Measurements from ENCODE around the gene TEKTIP1.
"Not testable (repeated sequence)": the region's sequence is repeated elsewhere in the genome, so short reads cannot be mapped to it uniquely, and the experiment has no call there.

Gene TEKTIP1

GRCh38 chr19:3503036-3503572, 35.9 kb upstream of the TEKTIP1 start:
- FAIRE-seq = no peak
- TF ChIP-seq POLR2A (IDR thresholded peaks at IDR 0.05; ENCODE audit: low read depth, low read length) = no peak
- DNase-seq (ENCODE audit: insufficient read length, low spot score) = no peak

GRCh38 chr19:3504735-3505134, 34.2 kb upstream of the TEKTIP1 start:
- no peak for TF ChIP-seq POLR2A (IDR thresholded peaks at IDR 0.05; ENCODE audit: low read depth, low read length)
- FAIRE-seq (no peak), DNase-seq (ENCODE audit: insufficient read length, low spot score) (no peak)

DNA sequence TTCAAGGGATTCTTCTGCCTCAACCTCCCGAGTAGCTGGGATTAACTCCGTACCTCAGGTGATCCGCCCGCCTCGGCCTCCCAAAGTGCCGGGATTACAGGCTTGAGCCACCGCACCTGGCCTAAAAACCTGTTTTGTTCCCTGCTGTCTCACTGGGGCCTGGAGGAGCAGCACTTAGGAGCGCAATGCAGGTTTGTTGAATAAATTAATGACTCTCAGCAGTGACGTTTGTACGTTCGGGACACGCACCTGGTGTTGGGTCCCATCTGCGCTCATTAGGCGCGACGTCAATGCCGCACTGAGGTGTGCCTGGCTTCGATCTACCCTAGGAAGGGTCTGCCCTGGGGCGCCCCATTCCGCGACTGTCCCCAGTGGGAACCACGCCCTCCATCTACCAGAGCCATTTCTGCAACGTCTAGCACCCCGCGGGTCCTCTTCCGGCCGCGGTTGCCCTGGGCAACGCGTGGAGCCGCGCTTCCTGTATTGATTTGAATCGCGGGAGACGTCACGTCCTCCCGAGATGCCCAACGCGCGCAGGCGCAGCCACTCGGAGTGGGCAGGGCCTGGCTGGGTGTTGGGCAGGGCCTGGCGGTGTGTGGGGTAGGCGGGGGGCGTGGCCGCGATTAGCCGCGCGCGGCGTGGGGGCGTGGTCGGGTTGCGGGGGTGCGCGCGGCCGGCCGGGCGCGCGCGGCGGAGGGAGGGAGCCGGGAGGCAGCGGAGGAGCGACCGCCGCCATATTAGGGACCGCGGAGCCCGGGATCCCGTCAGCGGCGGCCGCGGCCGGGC, 33.2 kb upstream of the TEKTIP1 start, which contains the start of gene FZR1:
TSS of gene FZR1 (plus strand) at position 714 of the 786 bp plus-strand sequence. CDS start 16,679 bp downstream, outside the sequence.
- FAIRE-seq = no peak
- peak; percentile 46; the same call in 1 of the 2 replicates for TF ChIP-seq POLR2A (IDR thresholded peaks at IDR 0.05; ENCODE audit: low read depth, low read length)
- DNase-seq (ENCODE audit: insufficient read length, low spot score) = peak; percentile 96

GRCh38 chr19:3506384-3507340, 32.3 kb upstream of the TEKTIP1 start:
- no peak for FAIRE-seq
- peak; percentile 45 for DNase-seq (ENCODE audit: insufficient read length, low spot score)
- TF ChIP-seq POLR2A (IDR thresholded peaks at IDR 0.05; ENCODE audit: low read depth, low read length) = no peak; the same call in 1 of the 2 replicates

DNA sequence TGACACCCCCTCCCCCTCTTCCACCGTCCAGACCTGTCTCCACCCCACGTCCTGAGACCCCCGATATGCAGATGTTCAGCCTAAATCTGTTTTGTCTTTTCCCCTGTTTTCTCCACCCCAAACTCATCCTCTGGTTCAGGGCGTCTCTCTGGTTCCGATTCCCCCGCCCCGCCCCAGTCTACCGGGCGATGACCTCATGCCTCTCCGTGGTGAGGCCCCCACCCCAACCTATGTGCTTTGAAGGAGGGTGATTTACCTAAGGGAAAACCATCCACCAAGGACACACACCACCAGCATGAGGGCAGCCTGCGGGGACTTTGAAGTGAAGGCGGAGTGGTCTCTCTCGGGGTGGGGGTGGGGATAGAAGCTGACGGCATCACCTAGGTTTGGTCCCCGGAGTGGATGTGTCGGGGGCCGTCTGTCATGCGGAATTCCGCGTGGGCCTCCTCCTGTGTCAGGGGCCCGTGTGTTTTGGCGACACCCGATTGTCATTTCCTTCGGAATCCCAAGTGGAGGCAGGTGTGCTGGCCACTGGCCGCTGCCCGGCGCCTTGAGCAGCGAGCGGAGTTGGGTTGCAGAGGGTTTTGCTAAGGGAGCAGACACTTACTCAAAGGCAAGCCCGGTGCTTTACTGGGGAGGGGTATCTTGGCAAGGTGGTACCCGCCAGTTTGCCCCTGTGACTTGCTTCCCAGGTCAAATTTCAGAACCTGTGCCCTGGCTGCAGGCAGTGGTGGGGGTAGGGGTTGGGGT, 31.4 kb upstream of the TEKTIP1 start:
- DNase-seq (ENCODE audit: insufficient read length, low spot score) = no peak
- no peak for TF ChIP-seq POLR2A (IDR thresholded peaks at IDR 0.05; ENCODE audit: low read depth, low read length)
- FAIRE-seq = no peak

DNA sequence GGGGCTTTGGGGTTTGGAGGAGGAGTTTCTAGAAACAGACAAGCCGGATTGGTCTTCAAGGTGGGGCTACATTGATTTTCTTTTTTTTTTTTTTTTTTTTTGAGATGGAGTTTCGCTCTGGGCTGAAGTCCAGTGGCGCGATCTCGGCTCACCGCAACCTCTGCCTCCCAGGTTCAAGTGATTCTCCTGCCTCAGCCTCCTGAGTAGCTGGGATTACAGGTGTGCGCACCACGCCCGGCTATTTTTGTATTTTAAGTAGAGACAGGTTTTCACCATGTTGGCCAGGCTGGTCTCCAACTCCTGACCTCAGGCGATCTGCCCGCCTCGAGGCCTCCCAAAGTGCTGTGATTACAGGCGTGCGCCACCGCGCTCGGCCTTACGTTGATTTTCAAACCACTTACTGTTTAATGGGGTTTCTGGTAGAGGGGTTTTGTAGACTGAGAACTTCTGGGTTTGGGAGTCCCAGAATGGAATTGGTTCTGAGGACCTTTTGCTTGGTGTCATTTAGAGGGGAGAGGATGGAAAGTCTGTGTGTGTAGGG, 30.8 kb upstream of the TEKTIP1 start:
- not testable (repeated sequence) for FAIRE-seq; DNase-seq (ENCODE audit: insufficient read length, low spot score)

GRCh38 chr19:3508771-3509535, 30.0 kb upstream of the TEKTIP1 start:
- TF ChIP-seq POLR2A (IDR thresholded peaks at IDR 0.05; ENCODE audit: low read depth, low read length) = no peak
- FAIRE-seq = no peak
- DNase-seq (ENCODE audit: insufficient read length, low spot score) = no peak

DNA sequence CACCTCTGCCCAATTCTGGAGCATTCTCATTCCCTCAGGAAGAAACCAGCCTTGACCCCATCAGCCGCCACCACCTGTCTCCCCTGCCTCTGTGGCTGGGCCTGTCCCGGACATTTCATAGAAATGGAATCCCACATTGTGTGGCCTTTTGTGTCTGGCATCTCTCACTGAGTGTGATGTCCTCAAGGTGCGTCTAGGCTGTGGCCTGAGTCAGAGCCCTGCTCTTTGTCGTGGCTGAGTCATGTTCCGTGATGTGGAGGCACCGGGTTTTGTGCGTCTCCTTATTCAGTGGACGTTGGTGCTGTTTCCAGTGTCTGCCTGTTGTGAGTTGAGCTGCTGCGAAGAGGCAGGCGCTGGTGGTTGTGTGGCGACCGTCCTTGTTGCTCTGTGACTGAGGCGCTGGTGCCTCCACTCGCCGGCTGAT, 29.4 kb upstream of the TEKTIP1 start:
- TF ChIP-seq POLR2A (IDR thresholded peaks at IDR 0.05; ENCODE audit: low read depth, low read length) = no peak
- peak; percentile 69 for FAIRE-seq
- DNase-seq (ENCODE audit: insufficient read length, low spot score) = peak; percentile 91

DNA sequence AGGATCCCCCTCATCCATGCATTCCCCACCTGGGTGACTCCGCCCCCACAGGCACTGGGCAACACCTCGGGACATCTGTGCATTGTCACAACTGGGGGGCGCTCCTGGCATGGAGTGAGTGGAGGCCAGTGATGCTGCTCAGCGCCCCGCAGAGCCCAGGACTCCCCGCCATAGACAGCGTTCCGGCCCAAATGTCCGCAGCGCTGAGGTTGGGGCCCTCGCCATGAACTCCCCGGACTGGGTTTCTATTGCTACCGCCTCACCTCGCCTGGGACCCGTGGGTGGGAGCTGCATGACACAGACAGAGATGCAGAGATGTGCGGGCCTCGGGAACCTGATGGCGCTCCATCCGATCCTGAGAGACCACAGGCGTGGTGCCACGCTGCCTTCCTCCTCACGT, 28.2 kb upstream of the TEKTIP1 start:
- no peak for FAIRE-seq
- DNase-seq (ENCODE audit: insufficient read length, low spot score) = no peak
- TF ChIP-seq POLR2A (IDR thresholded peaks at IDR 0.05; ENCODE audit: low read depth, low read length) = no peak

DNA sequence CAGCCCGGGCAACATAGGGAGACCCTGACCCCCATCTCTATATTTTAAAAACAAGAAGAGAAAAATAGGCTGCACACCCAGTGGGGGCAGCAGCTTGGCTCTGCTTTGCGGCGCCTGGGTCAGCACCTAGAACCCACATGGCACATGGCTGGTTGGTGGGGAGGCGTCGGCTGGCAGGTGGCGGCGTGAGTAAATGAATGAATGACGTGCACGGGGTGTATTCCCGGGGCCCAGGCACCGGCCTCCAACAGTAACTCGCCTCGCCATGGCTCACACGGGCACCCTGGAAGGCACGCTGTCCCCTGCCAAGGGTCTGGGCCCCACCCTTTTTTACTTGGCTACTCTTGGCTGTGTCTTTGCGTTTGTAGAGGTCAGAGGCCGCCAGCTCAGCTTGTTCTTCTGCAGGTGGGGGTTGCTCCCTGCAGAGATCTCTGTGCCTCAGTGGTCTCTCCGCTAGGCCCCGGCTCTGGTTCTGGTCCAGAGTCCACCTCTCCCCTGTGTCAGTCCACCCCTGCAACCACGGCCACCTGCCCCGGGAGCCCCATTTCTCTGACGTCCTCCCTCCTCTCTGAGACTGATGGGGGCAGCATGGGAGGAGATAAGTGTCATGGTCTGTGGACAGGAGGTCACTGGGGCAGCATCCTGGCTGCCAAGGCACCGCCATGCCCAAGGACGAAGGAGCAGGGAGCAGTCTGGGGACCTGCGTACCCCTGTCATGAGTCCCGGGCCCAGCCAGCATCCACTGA, 27.3 kb upstream of the TEKTIP1 start:
- FAIRE-seq (no peak), DNase-seq (ENCODE audit: insufficient read length, low spot score) (no peak)
- no peak for TF ChIP-seq POLR2A (IDR thresholded peaks at IDR 0.05; ENCODE audit: low read depth, low read length)

GRCh38 chr19:3512562-3513228, 26.3 kb upstream of the TEKTIP1 start:
- FAIRE-seq = no peak
- no peak for DNase-seq (ENCODE audit: insufficient read length, low spot score)
- TF ChIP-seq POLR2A (IDR thresholded peaks at IDR 0.05; ENCODE audit: low read depth, low read length) = no peak

Data from H54 (cell line).